Activated T-cell treated with anti-CD3 and anti-CD28 coated beads for 1 hour (primary cell): Measurements from ENCODE around the gene TEDC2.

Source experiments
- DNase-seq: peaks from one replicate; pipeline ENCODE4 v3.0.0-alpha.2; 2020; ENCODE audit warnings: low read depth

TEDC2 gene

GRCh38 chr16:2496223-2497115 is 36.6 kb downstream of the TEDC2 start:
- DNase-seq, result no peak

- no peak for DNase-seq
Observed at GRCh38 chr16:2497116-2497630, 37.3 kb downstream of the TEDC2 start.

GRCh38 chr16:2497695-2498484 is 38.0 kb downstream of the TEDC2 start:
- DNase-seq, result no peak

- no peak for DNase-seq
Observed at GRCh38 chr16:2498531-2499253, 38.8 kb downstream of the TEDC2 start.

- DNase-seq, result no peak
Observed at GRCh38 chr16:2499454-2499853, 39.5 kb downstream of the TEDC2 start.

- DNase-seq, result no peak
Observed at GRCh38 chr16:2499890-2500429, 40.1 kb downstream of the TEDC2 start.

- no peak for DNase-seq
Observed at GRCh38 chr16:2500430-2500917, 40.6 kb downstream of the TEDC2 start.

- peak; percentile 69 for DNase-seq
Observed at GRCh38 chr16:2500918-2501750, 41.2 kb downstream of the TEDC2 start.

- no peak for DNase-seq
Observed at GRCh38 chr16:2501946-2502895, 42.3 kb downstream of the TEDC2 start.

- no peak for DNase-seq
Observed at GRCh38 chr16:2505695-2506094, 45.8 kb downstream of the TEDC2 start.

GRCh38 chr16:2507052-2507659 is 47.2 kb downstream of the TEDC2 start:
- no peak for DNase-seq

GRCh38 chr16:2507665-2508064 is 47.8 kb downstream of the TEDC2 start:
- DNase-seq, result no peak

GRCh38 chr16:2508722-2509400 is 49.0 kb downstream of the TEDC2 start:
- no peak for DNase-seq

GRCh38 chr16:2511128-2511800 is 51.4 kb downstream of the TEDC2 start:
- DNase-seq, result no peak

GRCh38 chr16:2511996-2512734 is 52.3 kb downstream of the TEDC2 start:
- no peak for DNase-seq

- DNase-seq, result no peak
Observed at GRCh38 chr16:2512735-2513404, 53.0 kb downstream of the TEDC2 start.
